Fibroblast of peridontal ligament (primary cell): ENCODE results near the gene IFT25.

Experiments
- DNase-seq: peaks from one replicate; pipeline ENCODE4 v3.0.0-alpha.2; 2010; ENCODE audit errors: extremely low read depth

The IFT25 gene

GRCh38 chr1:53929246-53929960 is 16.1 kb downstream of the IFT25 start:
- peak; percentile 22 for DNase-seq

DNA sequence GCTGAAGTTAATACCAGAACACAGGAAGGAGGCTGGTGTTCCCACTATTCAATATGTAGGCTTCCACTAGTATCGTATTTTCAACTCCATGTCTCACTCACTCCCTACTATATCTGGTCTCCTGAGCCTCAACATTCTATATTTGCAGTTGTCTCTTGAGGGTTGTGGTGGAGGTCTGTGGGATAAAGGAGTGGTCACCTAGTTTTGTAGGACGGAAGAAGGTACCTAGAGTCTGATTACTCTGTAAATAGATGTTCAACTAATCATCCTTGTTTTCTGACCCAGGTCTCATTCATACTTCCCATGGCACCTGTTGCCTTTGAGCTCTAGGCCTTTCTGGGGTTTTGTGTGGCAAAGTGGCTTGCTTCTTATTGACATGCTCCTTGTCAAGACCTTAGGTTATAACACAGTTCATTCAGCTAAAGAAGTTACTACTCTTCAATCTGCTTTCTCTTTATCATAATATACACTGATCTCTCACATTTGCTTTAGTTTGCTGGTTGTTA is 18.1 kb downstream of the IFT25 start:
- no peak for DNase-seq

GRCh38 chr1:53919675-53920066 is 25.8 kb downstream of the IFT25 start:
- no peak for DNase-seq

GRCh38 chr1:53918343-53918742 is 27.2 kb downstream of the IFT25 start:
- DNase-seq: no peak

DNA sequence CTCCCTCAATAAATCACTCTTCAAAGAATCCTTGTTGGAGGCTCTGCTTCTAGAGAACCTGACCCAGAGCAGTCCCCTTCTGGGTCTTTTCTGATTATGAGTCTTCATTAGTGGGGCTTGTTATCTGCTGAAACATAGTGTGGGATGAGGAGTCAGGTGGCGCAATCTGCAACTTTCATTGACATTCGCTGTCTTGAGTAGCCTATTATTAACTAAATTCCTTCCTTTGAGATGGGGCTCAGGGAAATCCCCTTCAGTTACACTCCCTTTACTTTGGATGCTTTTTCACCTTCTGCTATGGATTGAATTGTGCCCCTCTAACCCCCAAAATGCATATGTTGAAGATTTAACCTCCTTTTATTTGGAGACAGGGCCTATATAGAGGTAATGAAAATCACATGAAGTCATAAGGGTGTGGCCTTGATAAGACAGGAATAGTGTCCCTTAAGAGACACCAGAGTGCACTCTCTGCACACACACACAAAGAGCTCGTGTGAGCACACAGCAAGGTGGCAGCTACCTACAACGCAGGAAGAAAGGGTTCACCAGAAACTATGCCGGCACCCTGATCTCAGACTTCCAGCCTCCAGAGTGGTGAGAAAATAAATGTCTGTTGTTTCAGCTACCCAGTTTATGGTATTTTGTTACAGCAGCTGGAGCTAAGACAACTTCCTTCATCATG is 32.0 kb downstream of the IFT25 start:
- no peak for DNase-seq

DNA sequence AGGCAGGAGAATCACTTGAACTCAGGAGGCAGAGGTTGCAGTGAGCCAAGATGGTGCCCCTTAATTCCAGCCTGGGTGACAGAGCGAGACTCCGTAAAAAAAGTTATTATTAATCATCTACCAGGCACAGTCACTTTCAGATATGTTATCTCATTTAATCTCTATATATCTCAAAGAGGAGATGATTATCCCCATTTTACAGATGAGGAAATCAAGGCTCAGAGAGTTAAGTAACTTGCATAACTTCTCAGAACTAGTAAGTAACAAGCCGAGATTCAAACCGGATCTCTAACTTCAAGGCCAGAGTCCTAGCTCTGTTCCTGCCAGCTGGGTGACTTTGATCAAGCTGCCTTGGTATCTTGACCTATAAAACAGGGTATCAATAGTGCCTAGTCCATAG is 34.1 kb downstream of the IFT25 start:
- no peak for DNase-seq

DNA sequence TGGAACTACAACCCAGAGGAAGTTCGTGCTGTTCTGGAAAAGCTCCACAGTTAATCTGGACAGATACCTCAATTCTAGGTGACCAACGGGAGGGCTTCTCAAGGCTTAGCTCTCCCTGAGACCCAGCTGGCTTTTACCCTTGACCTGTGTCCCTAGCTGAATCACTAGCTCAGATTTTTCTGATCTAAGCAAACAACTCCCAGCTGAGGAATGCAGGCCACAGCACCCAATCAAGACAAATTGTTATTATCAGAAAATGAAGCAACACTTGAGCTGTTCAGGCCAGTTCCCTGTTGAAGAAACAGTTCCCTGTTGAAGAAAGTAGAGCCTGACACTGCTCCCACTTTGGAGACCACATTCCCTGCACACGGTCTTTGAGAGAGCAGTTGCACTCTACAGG is 35.6 kb downstream of the IFT25 start:
- peak; percentile 29 for DNase-seq

DNA sequence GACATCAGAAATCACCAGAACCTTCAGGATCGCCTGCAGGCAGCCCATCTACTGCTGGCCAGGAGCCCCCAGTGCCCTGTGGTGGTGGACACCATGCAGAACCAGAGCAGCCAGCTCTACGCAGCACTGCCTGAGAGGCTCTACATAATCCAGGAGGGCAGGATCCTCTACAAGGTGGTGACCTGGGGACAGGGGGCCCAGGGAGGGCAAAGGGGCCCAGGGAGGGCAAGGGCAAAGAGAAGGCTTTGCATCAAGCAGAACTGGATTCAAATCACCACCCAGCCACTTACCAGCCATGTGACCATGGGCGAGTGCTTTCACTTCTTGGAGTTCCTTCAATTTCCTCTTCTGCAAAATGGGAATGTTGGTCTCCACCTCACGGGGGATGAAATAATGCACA is 39.4 kb downstream of the IFT25 start:
- no peak for DNase-seq

DNA sequence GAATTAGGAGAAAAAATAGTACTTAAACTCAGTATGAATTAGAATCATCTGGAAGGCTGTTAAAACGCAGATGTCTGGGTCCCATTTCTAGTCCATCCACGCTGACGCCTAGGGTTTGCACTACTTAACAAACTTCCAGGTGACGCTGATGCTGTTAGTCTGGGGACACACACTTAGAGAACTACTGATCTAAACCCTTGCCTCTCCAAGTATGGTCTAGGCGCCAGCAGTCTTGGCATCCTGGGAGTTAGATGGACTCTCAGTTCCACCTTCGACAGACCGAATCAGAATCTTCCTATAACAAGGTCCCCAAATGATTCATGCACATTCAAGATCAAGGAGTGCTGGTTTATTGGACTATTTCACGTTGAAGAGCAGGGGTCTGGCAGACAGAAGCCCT is 40.0 kb downstream of the IFT25 start:
- no peak for DNase-seq

GRCh38 chr1:53902235-53903138 is 43.0 kb downstream of the IFT25 start:
- DNase-seq: no peak

DNA sequence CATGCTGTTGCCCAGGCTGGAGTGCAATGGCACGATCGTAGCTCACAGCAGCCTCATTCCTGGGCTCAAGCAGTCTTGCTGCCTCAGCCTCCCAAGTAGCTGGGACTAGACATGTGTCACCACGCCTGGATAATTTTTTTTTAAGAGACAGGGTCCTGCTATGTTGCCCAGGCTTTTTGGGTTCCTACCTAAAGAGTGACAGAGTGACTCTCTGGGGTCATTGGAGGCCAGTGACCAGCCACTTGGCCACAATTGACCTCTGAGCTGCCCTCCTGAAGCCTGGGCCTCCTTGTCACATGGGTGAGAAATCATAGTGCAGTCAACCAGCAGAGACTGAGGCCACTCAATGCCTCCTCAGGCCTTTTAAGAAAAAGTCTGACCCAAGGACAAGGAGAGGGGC is 45.8 kb downstream of the IFT25 start:
- DNase-seq: no peak

DNA sequence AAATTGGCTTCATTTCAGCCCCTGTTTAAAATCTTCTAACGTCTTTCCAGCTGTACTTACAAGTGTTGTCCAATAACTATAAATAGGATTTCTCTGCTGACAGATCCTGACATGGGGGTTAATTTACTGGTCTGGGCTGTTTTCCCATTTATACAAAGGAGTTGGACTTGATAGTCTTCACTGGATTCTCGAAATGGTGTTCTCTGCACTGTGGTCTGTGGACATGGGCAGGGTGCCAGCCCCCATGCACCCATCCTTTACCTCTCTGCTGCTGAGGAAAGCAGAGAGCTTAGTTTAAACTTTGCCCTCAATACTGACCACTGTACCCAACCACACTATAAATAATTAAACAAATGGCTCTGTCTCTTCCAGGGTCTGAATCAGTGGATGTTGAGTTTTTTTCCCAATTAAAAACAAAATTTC is 46.3 kb downstream of the IFT25 start:
- DNase-seq: peak; percentile 61

DNA sequence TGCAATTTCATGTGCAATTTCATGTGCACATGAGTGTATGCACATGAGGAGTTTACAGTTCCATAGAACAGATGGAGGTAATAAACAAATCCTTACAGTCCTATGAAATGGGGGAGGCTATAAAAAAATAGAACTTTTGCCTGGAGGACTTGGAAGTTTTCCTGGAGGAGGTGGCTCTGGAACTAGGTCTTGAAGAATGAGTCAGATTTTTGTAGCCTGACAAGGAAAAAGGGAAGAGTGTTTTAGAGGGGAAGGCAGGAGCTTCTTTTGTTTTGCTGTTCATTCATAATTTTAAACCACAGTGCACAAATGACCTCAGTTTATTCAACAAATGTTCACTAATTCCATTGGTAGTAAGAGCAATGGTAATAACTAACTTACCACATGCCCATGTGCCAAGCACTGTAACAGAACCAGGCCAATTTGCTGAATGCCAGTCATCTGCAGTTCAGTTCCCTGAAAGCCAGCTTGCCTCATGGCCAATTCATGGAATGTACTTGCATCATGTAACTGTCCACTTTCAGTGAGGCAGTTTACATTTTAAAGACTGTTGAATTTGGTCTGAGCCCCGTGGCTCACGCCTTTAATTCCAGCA is 48.8 kb downstream of the IFT25 start:
- DNase-seq: peak; percentile 96

GRCh38 chr1:53895421-53895820 is 50.1 kb downstream of the IFT25 start:
- no peak for DNase-seq

DNA sequence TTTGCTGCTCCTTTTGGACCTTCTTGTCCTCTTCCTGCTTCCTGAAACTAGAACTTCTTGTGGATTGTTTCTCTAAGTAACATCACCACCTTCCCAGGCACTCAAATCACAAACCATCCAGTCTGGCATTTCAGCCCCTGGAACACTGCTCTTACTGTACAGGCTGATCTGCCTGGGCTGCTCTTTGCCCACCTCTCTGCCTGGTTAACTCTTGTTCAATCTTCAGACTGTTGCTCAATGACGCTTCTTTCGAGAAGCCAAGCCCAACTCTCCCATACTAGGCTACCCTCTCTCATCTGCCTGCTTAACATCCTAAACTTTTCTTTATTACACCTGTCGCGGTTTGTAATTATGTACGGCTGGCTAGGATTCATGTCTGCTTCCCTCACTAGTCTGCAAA is 50.9 kb downstream of the IFT25 start:
- DNase-seq: no peak

- no peak for DNase-seq
Measured at GRCh38 chr1:53893999-53894636, 51.4 kb downstream of the IFT25 start, which contains the start of gene DIO1. TSS of gene DIO1 (plus strand) at chr1:53894187. CDS start at chr1:53894211, 24 bp downstream.

GRCh38 chr1:53892911-53893310 is 52.6 kb downstream of the IFT25 start:
- DNase-seq: no peak

DNA sequence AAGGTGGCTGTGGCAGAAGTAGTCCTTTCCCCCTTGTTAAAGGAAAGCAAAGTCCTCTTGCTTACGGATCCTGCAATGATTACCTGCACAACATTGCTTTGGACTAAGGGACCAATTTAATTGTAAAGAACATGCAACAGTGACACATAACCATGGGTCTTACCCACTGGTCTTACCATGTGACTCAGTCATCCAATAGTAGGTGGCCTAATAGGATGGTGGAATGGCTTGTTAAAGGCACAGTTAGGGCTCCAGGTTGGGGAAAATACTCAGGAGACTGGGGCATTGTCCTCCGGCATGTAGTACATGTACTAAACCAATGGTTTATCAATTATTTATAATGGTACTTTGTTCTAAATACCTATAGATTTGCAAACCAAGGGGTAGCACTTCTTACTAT is 53.8 kb downstream of the IFT25 start:
- no peak for DNase-seq

DNA sequence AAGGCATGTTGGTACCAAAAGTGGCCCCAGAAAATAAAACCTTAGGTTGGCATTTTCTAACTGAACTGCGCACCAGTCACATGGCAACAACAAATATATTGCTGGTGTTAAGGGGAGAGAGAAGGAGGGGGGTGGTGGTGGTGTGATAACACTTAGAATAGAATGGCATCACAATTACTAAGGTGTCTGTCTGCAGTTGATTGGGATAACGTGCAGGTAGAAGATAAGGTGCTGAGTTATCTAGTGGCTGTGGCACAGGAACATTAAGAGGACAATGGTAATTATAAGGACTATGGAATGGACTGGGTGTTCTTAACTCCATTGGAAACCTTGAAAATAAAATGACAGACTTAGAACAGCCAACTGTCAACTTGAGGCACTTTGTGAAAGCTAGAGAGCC is 54.5 kb downstream of the IFT25 start:
- DNase-seq: no peak

DNA sequence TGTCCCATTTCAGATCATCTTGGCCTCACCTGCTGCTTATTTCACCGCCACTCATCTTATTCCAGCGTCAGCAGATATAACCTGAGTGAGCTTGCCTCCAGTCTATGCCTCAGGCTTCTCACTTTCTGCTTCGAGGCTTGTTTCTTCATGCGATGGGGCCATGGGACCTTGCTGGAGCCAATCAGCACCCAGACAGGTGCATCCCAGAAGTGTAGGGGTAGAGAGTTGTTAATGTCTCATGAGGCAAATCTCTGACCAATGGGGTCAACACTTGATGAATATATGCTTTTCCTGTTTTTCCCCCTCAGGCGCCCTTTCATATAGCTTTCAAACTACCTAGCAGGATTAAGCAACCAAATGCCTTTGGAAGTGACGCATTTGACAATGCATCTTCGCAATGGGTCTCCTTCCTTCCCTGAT is 55.0 kb downstream of the IFT25 start:
- no peak for DNase-seq
